MM.1S (cell line): Measurements from ENCODE around the gene TULP4.

ENCODE experiments used
- CTCF ChIP-seq: fragments of 300-600 bp; sonication (generic); IDR thresholded peaks from 2 replicates; pipeline ENCODE4 v1.5.1; 2016; ENCODE audit warnings: antibody characterized with exemption, low read length, mixed read lengths
- EZH2 ChIP-seq: fragments of 300-600 bp; sonication (generic); optimal IDR thresholded peaks from 2 replicates; pipeline ENCODE3; 2017; ENCODE audit warnings: low read depth, mild to moderate bottlenecking, antibody characterized with exemption, low read length, mixed read lengths

GRCh38 chr6:158457616-158458278, 145.5 kb downstream of the TULP4 start:
- TF ChIP-seq CTCF, result no peak
- no peak for TF ChIP-seq EZH2
